Measurements from ENCODE around the gene SPPL3. TPM values are rescaled to one million over a fixed set of nuclear protein-coding genes. Genes with fewer than 3 reads are reported as not detected.

SPPL3 gene
- total RNA-seq, 1 experiment from 2014 or later, result 32.5 TPM

- DNase-seq (ENCODE audit: low spot score), result no peak
- H3K4me1 Mint-ChIP-seq, result peaks cover 19% of the 10 kb centered on the region
Measured at GRCh38 chr12:120817559-120818330, 86.4 kb downstream of the SPPL3 start.

More at GRCh38 chr12:120817559-120818330, 86.4 kb downstream of the SPPL3 start:
- TF ChIP-seq MLX (CRISPR knock-in tag; IDR thresholded peaks at IDR 0.05), result no peak
- no peak for TF ChIP-seq FOXJ3 (CRISPR knock-in tag; IDR thresholded peaks at IDR 0.05; ENCODE audit: borderline replicate concordance)
- TF ChIP-seq CBFB (CRISPR knock-in tag; IDR thresholded peaks at IDR 0.05; ENCODE audit: low read depth), result no peak
- TF ChIP-seq TCF7 (CRISPR knock-in tag; IDR thresholded peaks at IDR 0.05; ENCODE audit: low read depth), result no peak
- TF ChIP-seq ZNF121 (CRISPR knock-in tag; IDR thresholded peaks at IDR 0.05), result no peak
- TF ChIP-seq E2F1 (CRISPR knock-in tag; IDR thresholded peaks at IDR 0.05), result no peak
- no peak for TF ChIP-seq RORB (CRISPR knock-in tag; IDR thresholded peaks at IDR 0.05)
- TF ChIP-seq ZNF416 (CRISPR knock-in tag; IDR thresholded peaks at IDR 0.05), result no peak
- TF ChIP-seq ATF2 (CRISPR knock-in tag; IDR thresholded peaks at IDR 0.05; ENCODE audit: borderline replicate concordance, low read depth), result no peak
- TF ChIP-seq NFE2L1 (CRISPR knock-in tag; IDR thresholded peaks at IDR 0.05), result no peak
- no peak for TF ChIP-seq KAT7 (CRISPR knock-in tag; IDR thresholded peaks at IDR 0.05; ENCODE audit: borderline replicate concordance)
- TF ChIP-seq PRRX2 (CRISPR knock-in tag; IDR thresholded peaks at IDR 0.05), result no peak
- TF ChIP-seq ZNF219 (CRISPR knock-in tag; IDR thresholded peaks at IDR 0.05; ENCODE audit: borderline replicate concordance), result no peak
- no peak for TF ChIP-seq USF2 (CRISPR knock-in tag; IDR thresholded peaks at IDR 0.05)
- TF ChIP-seq ARID4B (CRISPR knock-in tag; IDR thresholded peaks at IDR 0.05; ENCODE audit: borderline replicate concordance), result no peak
- TF ChIP-seq GABPB1 (CRISPR knock-in tag; IDR thresholded peaks at IDR 0.05), result no peak
- no peak for TF ChIP-seq ZNF425 (CRISPR knock-in tag; conservative IDR thresholded peaks at IDR 0.05)
- POLR2A ChIA-PET, result no interaction called here
- no peaks in the 10 kb centered on the region for H3K9me3 Mint-ChIP-seq
- CTCF ChIA-PET, result no interaction called here
- no peak overlapping the region for H3K4me3 Mint-ChIP-seq
- no peak for ATAC-seq
- H3K27me3 Mint-ChIP-seq (ENCODE audit: low read depth), result no peaks in the 10 kb centered on the region
- H3K27ac Mint-ChIP-seq, result no peak overlapping the region; the same call in 1 of the 2 replicates
- H3K36me3 Mint-ChIP-seq, result no peaks in the 10 kb centered on the region
